Adrenal gland (tissue), 12 donors: ENCODE data around the gene TMEM72. TPM values are rescaled to one million over a fixed set of nuclear protein-coding genes. Genes with fewer than 3 reads are reported as not detected.

Source experiments
- DNase-seq, 7 donors: peaks; one replicate each; pipeline ENCODE4 v3.0.0-alpha.2; 2019 to 2020
- H3K27ac ChIP-seq, 5 donors: fragments of 200-600 bp; sonication (generic) in 4 of 5; 1 replicate in 3 of 5; 2 replicates in 2 of 5; pipeline versions ENCODE4 v1.5.1 to v1.8.0; 2016 to 2020; ENCODE audit warnings: mild to moderate bottlenecking in 1 of 5
- H3K27me3 ChIP-seq: fragments of 200-600 bp; 2 replicates; pipeline ENCODE4 v1.8.0; 2021
- H3K36me3 ChIP-seq, 2 donors: fragments of 200-600 bp; replicated peaks in 1 of 2; 1 replicate in 1 of 2; 2 replicates in 1 of 2; pipeline versions ENCODE4 v1.5.1 to v1.8.0; 2018 to 2022
- H3K4me1 ChIP-seq, 2 donors: fragments of 200-600 bp; replicated peaks in 1 of 2; 1 replicate in 1 of 2; 2 replicates in 1 of 2; pipeline versions ENCODE4 v1.5.1 to v1.8.0; 2018 to 2021
- H3K4me3 ChIP-seq, 4 donors: fragments of 200-600 bp; sonication (generic) in 3 of 4; one replicate each; pipeline ENCODE4 v1.5.1; 2016 to 2018
- H3K9me3 ChIP-seq, 3 donors: fragments of 200-600 bp; sonication (generic) in 1 of 3; replicated peaks in 1 of 3; 1 replicate in 2 of 3; 2 replicates in 1 of 3; pipeline versions ENCODE4 v1.5.1 to v1.8.0; 2016 to 2021
- POLR2A ChIP-seq, 2 donors: fragments of 450-650 bp; IDR thresholded peaks; one replicate each; pipeline ENCODE4 v1.6.1; 2017; ENCODE audit warnings: antibody characterized with exemption in 2 of 2, mild to moderate bottlenecking in 2 of 2, moderate library complexity in 1 of 2
- WGBS, 4 donors: extraction: QIAGEN DNeasy Blood & Tissue Kit in 2 of 4; methylation state at CpG; one replicate each; pipeline versions ENCODE4 v1.1.5 to v1.1.7; 2013 to 2017; 5-methylcytosine and 5-hydroxymethylcytosine counted together
- intact Hi-C, 2 donors: fragments of 100-400 bp; cut with DNase I; formaldehyde crosslinking; loops; one replicate each; pipeline versions ENCODE4 v1.14.1 to v1.15.0; 2022 to 2023
- polyA plus RNA-seq, 3 donors: library from polyadenylated mRNA; stranded (reverse); fragments of 200-250 nt in 2 of 3; fragments of 350-450 nt in 1 of 3; fragmentation: Illumina TruSeq in 1 of 3; extraction: RNeasy Lipid Tissue Mini Kit (QIAGEN cat#74804) in 1 of 3; gene quantifications; one replicate each; pipeline ENCODE4 v1.2.3, GENCODE V29; 2013 to 2014
- total RNA-seq, 9 donors: library from RNA; depleted of rRNA in 4 of 9; stranded (reverse); fragments of >200 nt in 4 of 9; fragments of 120-200 nt in 1 of 9; fragmentation: NEBNext Ultra II Directional in 1 of 9; extraction: Animal tissue kit (Norgen Biotek cat#: 25700) in 1 of 9; gene quantifications; one replicate each; pipeline versions ENCODE4 v1.1.0 to v1.2.4, GENCODE V29; 2013 to 2023
- TF ChIP-seq, protein P1 (sequence below), 6 experiments: fragments of 450-650 bp in 4 of 6; fragments of 200-600 bp in 2 of 6; sonication (generic) in 1 of 6; IDR thresholded peaks; 1 replicate in 5 of 6; 2 replicates in 1 of 6; pipeline versions ENCODE4 v1.5.1 to v1.8.0; 2016 to 2021; ENCODE audit warnings: antibody characterized with exemption in 6 of 6, mild to moderate bottlenecking in 2 of 6, moderate library complexity in 1 of 6
- donor health status: healthy with polysubstance abuse.
- donor health status: Bipolar disorder and iron deficiency.
- donor health status: DM: yes; HTN: yes; CAD: no.
- donor health status: DM: no; HTN: no; CAD: no.
- donor health status: DM: no; HTN: no; CAD: no.
- donor health status: DM: yes; HTN: yes; CAD: no.

The TMEM72 gene
- total and polyA plus RNA-seq, 12 donors, result 0.17 TPM; not detected in 11

DNA sequence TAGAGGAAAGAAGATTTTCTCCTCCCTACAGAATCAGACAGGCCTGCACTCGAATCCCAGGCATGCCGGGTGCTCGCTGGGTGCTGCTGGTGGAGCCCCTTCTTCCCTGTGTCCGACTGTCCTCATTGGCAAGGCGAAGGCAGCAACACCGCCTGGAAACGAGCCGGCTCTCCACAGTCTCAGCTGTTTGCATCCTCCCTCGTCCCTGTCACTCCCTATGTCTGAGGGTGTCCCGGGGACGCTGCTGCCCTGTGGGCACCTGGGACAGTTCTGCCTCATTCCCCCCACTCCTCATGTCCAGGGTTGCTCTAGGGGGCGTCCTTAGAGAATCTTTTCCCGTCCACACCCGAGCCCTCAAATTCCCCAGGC lies 31.6 kb upstream of the TMEM72 start:
- intact Hi-C loops, result no loop called here
- TF ChIP-seq POLR2A (IDR thresholded peaks at IDR 0.05), result no peak
- TF ChIP-seq, protein P1, sequence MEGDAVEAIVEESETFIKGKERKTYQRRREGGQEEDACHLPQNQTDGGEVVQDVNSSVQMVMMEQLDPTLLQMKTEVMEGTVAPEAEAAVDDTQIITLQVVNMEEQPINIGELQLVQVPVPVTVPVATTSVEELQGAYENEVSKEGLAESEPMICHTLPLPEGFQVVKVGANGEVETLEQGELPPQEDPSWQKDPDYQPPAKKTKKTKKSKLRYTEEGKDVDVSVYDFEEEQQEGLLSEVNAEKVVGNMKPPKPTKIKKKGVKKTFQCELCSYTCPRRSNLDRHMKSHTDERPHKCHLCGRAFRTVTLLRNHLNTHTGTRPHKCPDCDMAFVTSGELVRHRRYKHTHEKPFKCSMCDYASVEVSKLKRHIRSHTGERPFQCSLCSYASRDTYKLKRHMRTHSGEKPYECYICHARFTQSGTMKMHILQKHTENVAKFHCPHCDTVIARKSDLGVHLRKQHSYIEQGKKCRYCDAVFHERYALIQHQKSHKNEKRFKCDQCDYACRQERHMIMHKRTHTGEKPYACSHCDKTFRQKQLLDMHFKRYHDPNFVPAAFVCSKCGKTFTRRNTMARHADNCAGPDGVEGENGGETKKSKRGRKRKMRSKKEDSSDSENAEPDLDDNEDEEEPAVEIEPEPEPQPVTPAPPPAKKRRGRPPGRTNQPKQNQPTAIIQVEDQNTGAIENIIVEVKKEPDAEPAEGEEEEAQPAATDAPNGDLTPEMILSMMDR (IDR thresholded peaks at IDR 0.05), result no peak
- Histone ChIP-seq H3K4me1 (peaks cover 7 to 12% of the 10 kb centered on the region in 2 donors), H3K4me3 (peak overlapping the region in 1 of 4 donors; percentile 54), H3K9me3 (no peaks in the 10 kb centered on the region), H3K36me3 (no peaks in the 10 kb centered on the region), H3K27me3 (no peaks in the 10 kb centered on the region), H3K27ac (peak overlapping the region in 1 of 5 donors; percentile 35)
- WGBS, 4 donors, result 36 to 61% (median 53%) methylated on average over 13 to 14 of the region's 14 CpGs
- no peak for DNase-seq

DNA sequence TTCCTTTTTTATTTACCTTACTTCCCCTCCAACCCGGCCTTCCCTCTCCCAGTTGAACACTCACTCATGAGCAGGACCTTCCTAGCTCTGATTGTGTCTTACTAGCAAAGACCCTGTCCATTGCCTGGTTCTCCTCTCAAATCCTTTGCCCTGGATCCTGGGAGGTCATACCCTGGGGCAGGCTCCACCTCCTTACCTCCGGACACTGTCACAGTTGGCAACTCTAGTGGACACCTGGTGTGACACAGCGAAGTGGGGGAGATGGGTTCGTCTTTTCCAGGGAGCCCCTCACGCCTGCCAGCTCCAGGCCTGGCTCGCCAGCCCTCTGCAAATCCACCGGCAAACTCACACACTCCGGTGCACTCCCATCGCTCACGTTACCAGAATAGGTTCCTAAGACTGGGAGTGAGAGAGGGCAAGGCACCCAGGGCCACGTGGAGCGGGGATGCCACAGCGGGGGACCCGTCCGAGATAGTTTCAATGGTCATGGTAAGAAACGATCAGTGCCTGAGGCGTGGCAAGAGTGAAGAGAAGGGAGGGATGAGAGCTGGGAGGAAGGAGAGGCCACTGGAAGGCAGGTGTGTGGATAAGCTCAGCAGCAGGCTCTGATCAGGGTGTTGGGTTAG lies 30.9 kb upstream of the TMEM72 start:
- Histone ChIP-seq H3K4me3 (no peak overlapping the region), H3K4me1 (peaks cover 7 to 12% of the 10 kb centered on the region in 2 donors), H3K27me3 (no peaks in the 10 kb centered on the region), H3K36me3 (no peaks in the 10 kb centered on the region), H3K9me3 (no peaks in the 10 kb centered on the region), H3K27ac (no peak overlapping the region)
- no peak for TF ChIP-seq POLR2A (IDR thresholded peaks at IDR 0.05)
- TF ChIP-seq, protein P1 (IDR thresholded peaks at IDR 0.05), result no peak
- no peak for DNase-seq
- 88 to 93% (median 91%) methylated on average over 17 of the region's 17 CpGs for WGBS, 4 donors
- intact Hi-C loops, result no loop called here

DNA sequence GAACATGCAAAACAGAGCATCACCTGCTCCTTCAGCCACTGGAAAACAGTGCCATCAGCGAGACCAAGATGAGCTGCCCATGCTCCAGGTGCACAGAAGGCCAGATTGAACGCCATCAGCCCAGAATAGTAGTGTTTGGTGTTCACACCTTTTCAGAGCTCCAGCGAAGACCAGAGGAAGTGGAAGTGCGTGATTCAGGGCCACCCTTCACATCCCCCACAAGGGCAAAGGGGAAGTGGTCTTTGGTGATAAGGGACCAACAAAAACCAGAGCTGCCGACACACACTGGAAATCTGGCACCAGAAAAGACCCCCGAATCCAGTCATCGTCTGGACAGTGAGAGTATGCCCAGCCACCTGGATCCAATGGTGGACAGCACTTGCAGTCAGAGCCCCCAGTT lies 29.5 kb upstream of the TMEM72 start:
- intact Hi-C loops, result no loop called here
- Histone ChIP-seq H3K36me3 (no peaks in the 10 kb centered on the region), H3K4me1 (peaks cover 7 to 12% of the 10 kb centered on the region in 2 donors), H3K4me3 (no peak overlapping the region), H3K27ac (no peak overlapping the region), H3K9me3 (no peaks in the 10 kb centered on the region), H3K27me3 (no peaks in the 10 kb centered on the region)
- TF ChIP-seq POLR2A (IDR thresholded peaks at IDR 0.05), result no peak
- TF ChIP-seq, protein P1 (IDR thresholded peaks at IDR 0.05), result no peak
- DNase-seq, result no peak
- 67 to 82% (median 74%) methylated on average over 2 to 7 of the region's 7 CpGs for WGBS, 4 donors

DNA sequence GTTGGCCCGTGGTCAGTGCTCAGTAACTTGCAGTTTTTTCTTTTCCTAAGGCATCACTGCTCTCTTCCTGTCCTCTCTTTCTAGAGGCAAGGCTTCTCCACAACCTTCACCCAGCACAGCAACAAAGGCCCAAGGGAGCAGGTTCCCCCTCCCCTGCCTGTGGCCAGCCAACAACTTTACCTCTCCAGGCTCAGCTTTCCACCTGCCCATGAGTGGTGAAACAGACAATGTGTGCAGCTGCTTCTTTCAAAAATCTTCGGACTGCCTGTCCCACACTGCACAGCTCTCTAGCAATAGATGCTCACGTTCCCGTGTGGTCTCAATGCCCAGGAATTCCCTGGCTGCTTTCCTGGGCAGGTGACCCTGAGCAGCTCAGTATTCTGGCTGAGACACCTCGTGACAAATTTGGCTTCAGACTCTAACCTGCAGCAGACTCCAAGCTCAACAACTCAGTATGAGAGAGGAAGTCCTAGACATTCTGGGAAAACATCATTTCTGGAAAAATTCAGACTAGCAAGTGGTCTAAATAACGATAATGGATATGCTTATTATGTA lies 28.9 kb upstream of the TMEM72 start:
- Histone ChIP-seq H3K9me3 (no peaks in the 10 kb centered on the region), H3K36me3 (no peaks in the 10 kb centered on the region), H3K4me1 (peaks cover 7 to 12% of the 10 kb centered on the region in 2 donors), H3K27me3 (no peaks in the 10 kb centered on the region), H3K4me3 (no peak overlapping the region), H3K27ac (no peak overlapping the region)
- 30 to 42% (median 35%) methylated on average over 3 to 6 of the region's 6 CpGs for WGBS, 4 donors
- TF ChIP-seq, protein P1 (IDR thresholded peaks at IDR 0.05), result no peak
- no peak for TF ChIP-seq POLR2A (IDR thresholded peaks at IDR 0.05)
- no peak for DNase-seq
- intact Hi-C loops, result no loop called here
